ENCODE measurements around the gene TEX2.
A peak's percentile ranks its signal among the peaks of the same experiment; 100 is the strongest.

TEX2 gene

DNA sequence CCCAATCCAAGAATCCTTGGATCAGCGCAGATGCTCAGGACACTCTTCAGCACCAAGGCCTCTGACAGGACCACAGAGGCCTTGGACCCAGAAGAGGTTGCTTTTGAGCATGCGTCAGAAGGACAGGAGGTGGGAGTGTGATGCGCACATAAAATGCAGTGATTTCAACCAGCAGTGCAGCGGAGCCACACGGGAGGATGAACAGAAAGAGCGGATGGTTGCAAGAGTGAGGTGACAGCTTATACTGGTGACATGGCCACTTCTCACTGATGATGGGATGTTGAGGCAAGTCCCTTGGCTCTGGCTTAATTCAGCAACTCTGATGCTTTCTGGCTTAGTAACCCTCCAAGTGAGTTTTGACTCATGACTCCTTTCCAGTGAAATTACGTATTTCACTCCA, 107.9 kb downstream of the TEX2 start:
- Mint-ChIP-seq H3K36me3 (ENCODE audit: low read depth) (peaks cover 12% of the 10 kb centered on the region), H3K27ac (no peak overlapping the region), H3K4me1 (ENCODE audit: low read depth) (peaks cover 6% of the 10 kb centered on the region), H3K4me3 (no peak overlapping the region), H3K9me3 (no peaks in the 10 kb centered on the region), H3K27me3 (ENCODE audit: low read depth) (no peaks in the 10 kb centered on the region)
- peak; percentile 16 for DNase-seq (ENCODE audit: low spot score)

DNA sequence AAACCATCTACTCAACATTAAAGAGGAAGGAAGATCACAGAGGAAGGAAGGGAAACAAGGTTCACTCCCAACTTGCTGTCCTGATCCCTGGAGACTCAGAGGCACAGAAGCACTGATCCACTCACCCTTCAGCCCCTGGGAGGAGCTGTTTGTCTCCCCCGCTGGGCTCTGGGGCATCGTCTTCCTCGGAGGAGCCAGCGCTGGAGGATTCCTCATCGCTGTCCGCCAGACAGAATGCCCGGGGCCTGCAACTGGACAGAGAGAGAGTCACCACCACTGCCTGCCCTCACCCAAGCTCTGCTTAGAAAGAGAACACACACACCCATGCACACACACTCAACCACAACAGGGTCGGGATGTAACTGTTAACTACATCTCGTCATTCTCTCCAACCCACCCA, 108.3 kb downstream of the TEX2 start:
- no peak overlapping the region for H3K27ac Mint-ChIP-seq

DNA sequence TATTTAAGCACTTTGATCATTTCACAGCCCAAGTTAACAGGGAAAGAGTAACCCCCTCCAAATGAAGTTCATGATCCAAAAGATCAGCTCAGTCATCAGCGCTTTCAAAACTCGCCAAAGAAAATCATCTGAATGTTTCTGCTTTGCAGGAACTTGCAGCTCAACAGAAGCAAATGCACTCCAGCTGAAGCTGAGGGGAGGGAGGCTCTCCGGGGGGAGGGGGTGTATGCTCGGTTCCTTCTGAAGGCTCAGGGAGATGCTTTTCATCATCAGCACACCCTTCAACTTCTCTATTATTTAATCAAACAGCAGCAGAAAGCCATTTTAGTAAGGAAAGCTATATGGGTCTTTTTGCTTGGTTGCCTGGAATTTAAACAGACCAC, 108.8 kb downstream of the TEX2 start:
- peaks cover 12% of the 10 kb centered on the region for H3K36me3 Mint-ChIP-seq (ENCODE audit: low read depth)
- no peak overlapping the region for H3K4me3 Mint-ChIP-seq
- H3K4me1 Mint-ChIP-seq (ENCODE audit: low read depth): peaks cover 6% of the 10 kb centered on the region

More for the DNA sequence above, 108.3 kb downstream of the TEX2 start:
- Mint-ChIP-seq H3K36me3 (ENCODE audit: low read depth) (peaks cover 12% of the 10 kb centered on the region), H3K9me3 (no peaks in the 10 kb centered on the region), H3K4me3 (no peak overlapping the region), H3K27me3 (ENCODE audit: low read depth) (no peaks in the 10 kb centered on the region), H3K4me1 (ENCODE audit: low read depth) (peaks cover 6% of the 10 kb centered on the region)
- DNase-seq (ENCODE audit: low spot score): no peak

DNA sequence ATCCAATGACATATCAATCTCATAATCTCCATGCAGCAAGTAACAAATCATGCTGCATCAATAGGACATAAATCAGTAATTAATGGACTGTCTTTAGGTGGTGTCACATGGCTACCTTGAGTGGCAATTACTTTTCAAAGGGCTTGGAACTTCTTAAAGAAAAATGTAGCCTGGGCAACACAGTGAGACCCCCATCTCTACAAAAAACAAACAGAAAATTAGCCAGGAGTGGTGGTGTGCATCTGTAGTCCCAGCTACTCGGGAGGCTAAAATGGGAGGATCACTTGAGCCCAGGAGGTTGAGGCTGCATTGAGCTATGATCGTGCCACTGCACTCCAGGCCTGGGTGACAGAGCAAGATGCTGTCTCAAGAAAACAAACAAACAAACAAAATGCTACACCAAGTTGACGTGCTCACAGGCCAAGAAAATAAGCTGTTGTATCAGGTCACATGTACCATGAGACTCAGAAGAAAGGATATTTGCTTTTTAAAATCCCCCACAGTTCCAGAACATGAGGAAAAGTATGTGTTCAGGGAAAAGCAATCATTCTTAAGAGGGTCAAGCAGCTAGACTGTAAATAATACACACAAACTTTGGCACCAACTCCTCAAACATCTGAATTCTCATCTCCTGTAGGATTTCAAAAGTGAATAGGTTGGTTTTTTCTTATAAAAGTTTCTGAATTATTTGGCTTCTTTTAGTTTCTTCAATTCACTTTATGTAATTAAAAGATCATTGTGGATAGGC, 109.3 kb downstream of the TEX2 start:
- no peak overlapping the region for H3K27ac Mint-ChIP-seq
- peaks cover 6% of the 10 kb centered on the region for H3K4me1 Mint-ChIP-seq (ENCODE audit: low read depth)
- peaks cover 17% of the 10 kb centered on the region for H3K36me3 Mint-ChIP-seq (ENCODE audit: low read depth)
- H3K27me3 Mint-ChIP-seq (ENCODE audit: low read depth): no peaks in the 10 kb centered on the region
- no peaks in the 10 kb centered on the region for H3K9me3 Mint-ChIP-seq
- no peak overlapping the region for H3K4me3 Mint-ChIP-seq
- DNase-seq (ENCODE audit: low spot score): no peak

More for the DNA sequence above, 108.8 kb downstream of the TEX2 start:
- DNase-seq (ENCODE audit: low spot score): no peak
- no peaks in the 10 kb centered on the region for H3K27me3 Mint-ChIP-seq (ENCODE audit: low read depth)
- H3K9me3 Mint-ChIP-seq: no peaks in the 10 kb centered on the region
- no peak overlapping the region for H3K27ac Mint-ChIP-seq

DNA sequence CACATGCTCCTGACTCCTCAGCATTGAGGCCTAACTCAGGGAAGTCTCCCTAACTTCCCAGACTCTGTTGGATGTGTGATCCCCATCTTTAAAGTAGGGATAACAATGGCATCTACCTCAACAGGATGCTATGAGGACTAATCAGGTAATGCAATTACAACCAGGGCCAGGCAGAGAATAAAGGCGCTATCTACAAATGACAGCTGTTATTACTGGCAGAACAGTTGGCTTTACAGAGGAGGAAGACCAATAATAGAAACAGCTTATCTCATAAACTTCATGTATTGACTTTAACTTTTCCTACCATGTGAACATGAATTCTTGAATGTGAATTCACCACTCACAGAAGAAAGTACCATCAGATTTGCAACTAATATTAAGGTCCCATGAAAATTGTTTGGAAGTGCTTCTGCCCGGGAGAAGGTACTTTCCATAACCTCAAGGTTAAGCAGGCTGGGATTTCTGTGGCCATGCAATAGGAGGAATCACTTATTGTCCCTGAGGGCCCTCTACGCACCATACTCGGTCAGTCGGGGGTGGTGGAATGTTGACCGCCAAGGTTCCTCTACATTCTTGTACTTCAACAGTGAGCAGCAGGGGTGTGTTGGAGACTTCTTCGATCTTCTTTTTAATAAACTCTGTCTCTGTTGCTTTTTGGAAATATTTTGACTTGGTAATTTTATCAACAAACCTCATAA, 110.5 kb downstream of the TEX2 start:
- Mint-ChIP-seq H3K27me3 (ENCODE audit: low read depth) (no peaks in the 10 kb centered on the region), H3K4me1 (ENCODE audit: low read depth) (peaks cover 13% of the 10 kb centered on the region), H3K4me3 (no peak overlapping the region), H3K9me3 (no peaks in the 10 kb centered on the region), H3K36me3 (ENCODE audit: low read depth) (peaks cover 26% of the 10 kb centered on the region), H3K27ac (no peak overlapping the region)
- no peak for DNase-seq (ENCODE audit: low spot score)

DNA sequence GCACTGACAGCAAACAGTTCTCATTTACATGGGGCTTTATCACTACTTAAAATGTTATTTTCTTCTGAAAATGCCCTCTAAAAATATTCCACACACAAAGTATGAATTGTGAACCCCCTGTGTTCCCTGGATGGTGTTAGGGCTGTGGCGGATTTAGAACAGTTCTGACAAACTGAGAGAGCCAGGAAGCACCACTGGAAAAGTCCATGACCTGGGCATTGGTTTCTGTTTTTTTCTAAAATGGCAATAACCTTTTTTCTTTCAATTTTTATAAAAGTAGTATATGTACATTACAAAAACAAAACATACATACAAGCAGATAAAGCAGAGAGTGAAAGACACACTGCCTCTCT, 112.1 kb downstream of the TEX2 start:
- Mint-ChIP-seq H3K27ac (no peak overlapping the region), H3K27me3 (ENCODE audit: low read depth) (no peaks in the 10 kb centered on the region), H3K9me3 (no peaks in the 10 kb centered on the region), H3K36me3 (ENCODE audit: low read depth) (peaks cover 38% of the 10 kb centered on the region), H3K4me1 (ENCODE audit: low read depth) (peaks cover 25% of the 10 kb centered on the region), H3K4me3 (no peak overlapping the region)
- DNase-seq (ENCODE audit: low spot score): no peak

DNA sequence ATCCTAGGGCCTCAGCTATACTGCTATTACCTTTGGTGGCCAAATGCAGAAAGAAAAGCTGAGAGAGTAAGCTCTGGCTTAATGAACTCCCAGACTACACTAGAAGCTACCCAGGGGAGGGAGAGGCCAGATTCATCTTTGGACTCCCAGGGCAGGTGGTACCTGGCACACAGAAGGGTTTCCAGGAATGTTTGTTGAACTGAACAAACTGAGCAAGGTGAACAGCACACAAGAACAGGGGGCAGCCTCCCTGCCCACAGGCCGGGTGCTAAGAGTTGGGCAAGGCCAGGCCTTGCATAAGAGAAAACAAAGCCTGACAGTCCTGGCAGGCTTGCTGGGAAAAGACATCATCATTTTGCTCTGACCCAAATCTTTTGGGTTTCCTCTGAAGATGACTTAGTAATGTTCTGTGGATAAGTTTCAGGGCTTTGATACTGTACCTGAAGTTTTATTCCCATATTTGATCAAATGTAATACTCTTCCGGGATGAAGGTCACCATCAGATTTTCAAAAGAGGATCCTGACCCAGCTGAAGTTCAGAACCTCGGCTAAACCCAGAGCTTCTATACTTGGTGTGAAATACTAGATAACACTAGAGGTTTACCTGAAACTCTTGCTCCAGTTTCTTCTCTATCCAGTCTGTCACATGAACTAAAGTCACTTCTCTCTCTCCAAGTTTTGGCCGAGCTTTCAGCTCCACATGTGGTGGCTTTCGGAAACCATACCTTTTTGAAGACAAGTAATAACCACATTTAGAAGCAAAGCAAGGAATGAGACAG, 112.6 kb downstream of the TEX2 start:
- H3K36me3 Mint-ChIP-seq (ENCODE audit: low read depth): peaks cover 38% of the 10 kb centered on the region
- H3K4me3 Mint-ChIP-seq: no peak overlapping the region
- H3K27me3 Mint-ChIP-seq (ENCODE audit: low read depth): no peaks in the 10 kb centered on the region
- no peak overlapping the region for H3K27ac Mint-ChIP-seq
- no peak for DNase-seq (ENCODE audit: low spot score)
- H3K9me3 Mint-ChIP-seq: no peaks in the 10 kb centered on the region
- peaks cover 25% of the 10 kb centered on the region for H3K4me1 Mint-ChIP-seq (ENCODE audit: low read depth)

DNA sequence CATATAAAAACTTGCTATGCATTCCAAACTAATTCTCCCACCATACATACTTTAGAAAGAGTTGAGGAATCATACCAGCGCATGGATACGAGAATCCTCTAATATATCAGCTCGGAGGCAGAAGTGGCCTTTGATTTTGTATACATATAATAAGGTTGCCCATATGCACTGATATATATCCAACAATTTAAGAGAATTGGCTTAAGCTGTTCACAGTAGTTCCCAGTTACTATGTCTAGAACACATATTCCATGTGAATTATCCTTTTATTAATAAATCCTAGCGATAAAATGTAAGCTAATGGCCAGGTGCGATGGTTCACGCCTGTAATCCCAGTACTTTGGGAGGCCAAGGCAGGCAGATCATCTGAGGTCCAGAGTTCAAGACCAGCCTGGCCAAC, 113.9 kb downstream of the TEX2 start:
- Mint-ChIP-seq H3K9me3 (no peaks in the 10 kb centered on the region), H3K27me3 (ENCODE audit: low read depth) (no peaks in the 10 kb centered on the region), H3K36me3 (ENCODE audit: low read depth) (peaks cover 38% of the 10 kb centered on the region), H3K27ac (no peak overlapping the region), H3K4me3 (no peak overlapping the region), H3K4me1 (ENCODE audit: low read depth) (peaks cover 24% of the 10 kb centered on the region)
- DNase-seq (ENCODE audit: low spot score): no peak

DNA sequence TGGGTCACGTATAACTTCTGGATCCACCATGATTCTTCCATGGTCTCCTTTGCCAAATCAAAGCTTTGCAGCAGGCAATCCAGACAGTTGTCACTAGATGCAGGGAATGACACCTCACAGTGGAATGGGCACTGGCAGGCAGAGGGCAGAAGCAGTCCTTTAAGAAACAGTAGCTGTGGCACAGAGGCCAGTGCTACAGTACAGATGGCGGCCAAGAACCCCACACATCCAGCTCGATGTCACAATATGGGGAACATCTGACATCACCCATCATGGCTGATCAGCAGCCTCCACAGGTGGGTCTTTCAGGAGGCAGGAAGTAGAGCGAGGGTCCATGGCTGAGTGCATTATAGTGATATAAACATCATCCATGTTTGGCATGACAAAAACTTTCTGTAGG, 114.4 kb downstream of the TEX2 start:
- H3K36me3 Mint-ChIP-seq (ENCODE audit: low read depth): peaks cover 38% of the 10 kb centered on the region
- no peak for DNase-seq (ENCODE audit: low spot score)
- H3K4me1 Mint-ChIP-seq (ENCODE audit: low read depth): peaks cover 24% of the 10 kb centered on the region
- H3K4me3 Mint-ChIP-seq: peak overlapping the region; percentile 6
- peak overlapping the region; percentile 45 for H3K27ac Mint-ChIP-seq
- H3K27me3 Mint-ChIP-seq (ENCODE audit: low read depth): no peaks in the 10 kb centered on the region
- no peaks in the 10 kb centered on the region for H3K9me3 Mint-ChIP-seq

DNA sequence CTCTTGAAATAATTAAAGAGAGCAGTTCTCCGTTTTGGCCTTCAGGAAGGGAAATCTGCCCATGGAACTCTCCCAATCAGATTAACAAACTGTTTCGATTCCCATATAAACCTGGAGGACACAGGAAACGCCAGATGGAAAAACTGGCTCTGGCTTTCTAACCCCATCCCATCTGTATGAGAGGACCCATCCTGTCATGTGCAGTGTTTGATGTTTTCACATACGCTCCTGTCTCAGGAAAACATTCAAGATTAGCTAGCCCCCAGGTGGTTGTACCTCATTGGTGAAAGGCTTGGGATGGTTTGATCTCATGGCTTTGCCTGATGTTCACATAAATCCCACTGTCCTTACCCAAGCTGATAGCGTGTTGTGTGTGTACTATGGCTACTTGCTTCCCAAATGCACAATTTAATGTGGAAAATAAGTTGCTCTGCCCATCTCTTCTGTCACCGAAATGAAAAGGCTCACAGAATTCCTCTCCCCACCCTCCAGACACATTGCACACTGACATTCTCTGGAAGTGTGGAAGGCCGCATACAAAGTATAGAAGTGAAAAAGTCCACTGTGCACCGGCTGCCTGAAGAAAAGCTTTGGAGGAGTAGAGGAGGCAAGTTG, 114.9 kb downstream of the TEX2 start:
- Mint-ChIP-seq H3K4me1 (ENCODE audit: low read depth) (peaks cover 24% of the 10 kb centered on the region), H3K27me3 (ENCODE audit: low read depth) (no peaks in the 10 kb centered on the region), H3K36me3 (ENCODE audit: low read depth) (peaks cover 35% of the 10 kb centered on the region), H3K9me3 (no peaks in the 10 kb centered on the region), H3K27ac (peak overlapping the region; percentile 45), H3K4me3 (peak overlapping the region; percentile 6)
- DNase-seq (ENCODE audit: low spot score): no peak

DNA sequence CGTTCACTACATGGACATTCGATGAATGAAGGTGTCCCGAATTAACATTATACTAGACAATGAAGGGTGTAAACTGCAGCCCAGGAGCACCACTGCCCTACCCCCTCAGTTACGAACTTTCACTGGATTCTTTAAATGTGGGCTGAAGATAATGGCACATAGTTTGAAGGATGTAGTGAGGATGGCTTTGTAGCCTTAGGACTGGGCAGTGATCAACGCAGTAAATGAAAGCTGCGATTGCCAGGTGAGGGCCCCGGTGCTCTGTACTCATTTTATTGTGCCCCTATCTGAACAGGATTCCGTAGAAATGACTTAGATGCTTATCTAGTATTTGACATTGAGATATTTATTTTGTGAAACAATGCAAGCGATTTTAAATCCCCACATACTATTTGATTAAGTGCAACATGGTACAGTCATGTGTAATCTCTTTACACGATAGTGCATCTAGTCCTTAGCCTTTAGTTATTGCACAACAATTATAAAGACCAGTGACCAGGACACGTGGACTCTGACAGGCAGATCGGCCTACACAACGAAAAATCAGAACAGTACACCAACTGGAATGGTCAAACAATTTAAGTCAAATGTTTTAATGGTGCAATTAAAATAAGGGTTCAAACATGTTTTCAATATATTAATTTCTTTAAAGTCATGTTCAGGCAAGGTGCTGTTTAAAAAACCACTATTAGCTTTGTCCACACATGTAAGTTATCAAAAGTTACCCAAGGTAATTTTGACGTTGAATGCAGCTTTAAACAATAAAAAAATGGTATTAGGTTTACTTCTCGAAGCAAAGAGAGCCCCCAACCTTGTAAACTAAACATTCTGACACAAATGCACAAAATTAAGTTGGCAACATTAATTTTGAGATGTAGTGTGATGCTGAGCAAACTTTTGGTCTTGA, 115.7 kb downstream of the TEX2 start:
- DNase-seq (ENCODE audit: low spot score): no peak
- H3K36me3 Mint-ChIP-seq (ENCODE audit: low read depth): peaks cover 29% of the 10 kb centered on the region
- H3K4me1 Mint-ChIP-seq (ENCODE audit: low read depth): peaks cover 24% of the 10 kb centered on the region
- no peaks in the 10 kb centered on the region for H3K9me3 Mint-ChIP-seq
- H3K27ac Mint-ChIP-seq: no peak overlapping the region
- peak overlapping the region; percentile 6 for H3K4me3 Mint-ChIP-seq
- H3K27me3 Mint-ChIP-seq (ENCODE audit: low read depth): no peaks in the 10 kb centered on the region

DNA sequence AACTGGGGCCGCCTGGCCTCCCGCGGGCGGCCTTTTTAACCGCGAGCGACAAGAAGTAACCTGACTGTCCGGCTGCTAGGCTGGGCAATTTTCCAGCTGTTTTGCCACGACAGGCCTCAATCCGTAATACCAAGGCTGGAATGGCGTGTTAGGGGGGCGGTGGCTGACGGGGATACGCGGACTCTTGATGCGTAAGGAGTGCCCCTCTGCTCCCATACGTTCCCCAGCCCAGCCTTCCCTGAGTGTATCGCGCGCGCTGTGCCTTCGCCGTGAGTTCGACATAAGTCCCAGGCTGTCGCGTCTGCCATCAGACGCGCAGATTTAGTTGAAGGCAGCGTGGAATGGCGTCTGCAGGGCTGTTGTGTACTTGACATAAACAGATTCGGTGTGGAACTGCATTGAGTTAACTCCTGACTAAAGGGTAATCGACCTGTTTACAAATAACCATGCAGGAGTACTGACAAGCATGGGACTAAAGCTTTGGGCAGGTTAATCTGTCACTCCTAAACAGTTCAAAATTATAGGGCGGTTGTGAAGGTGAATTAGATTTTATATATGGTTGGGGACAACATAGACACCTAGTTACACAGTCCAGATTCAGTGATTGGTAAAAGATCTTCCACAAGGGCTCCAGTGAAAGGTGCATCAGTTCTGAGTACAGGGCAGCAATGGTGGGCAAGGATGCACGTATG, 116.5 kb downstream of the TEX2 start:
- no peaks in the 10 kb centered on the region for H3K27me3 Mint-ChIP-seq (ENCODE audit: low read depth)
- no peak for DNase-seq (ENCODE audit: low spot score)
- H3K27ac Mint-ChIP-seq: no peak overlapping the region
- H3K36me3 Mint-ChIP-seq (ENCODE audit: low read depth): peaks cover 28% of the 10 kb centered on the region
- H3K4me3 Mint-ChIP-seq: no peak overlapping the region
- H3K4me1 Mint-ChIP-seq (ENCODE audit: low read depth): peaks cover 24% of the 10 kb centered on the region
- no peaks in the 10 kb centered on the region for H3K9me3 Mint-ChIP-seq

Measured in T-helper 2 cell treated with Interferon-gamma antibody and Interleukin-4, amounts not matched to agents 5 μg/mL and 100 μg/mL, for 36 hours (primary cell).